CD4-positive, alpha-beta T cell treated with Interferon gamma for 1 hour (primary cell): Measurements from ENCODE around the gene ZFP90.
"Not testable (repeated sequence)": the region's sequence is repeated elsewhere in the genome, so short reads cannot be mapped to it uniquely, and the experiment has no call there.

Experiments used
- DNase-seq: peaks from one replicate; pipeline ENCODE4 v3.0.0-alpha.2; 2020

Gene ZFP90

GRCh38 chr16:68538880-68539701 is at the start of gene ZFP90:
Gene ZFP90, plus strand, starts transcription at chr16:68539291. Its CDS starts 502 bp downstream, at chr16:68539793.
- DNase-seq = peak; percentile 85

- no peak for DNase-seq
These were observed 48.7 kb upstream of the ZFP90 start for GRCh38 chr16:68490358-68490757.

- no peak for DNase-seq
These were observed 48.1 kb upstream of the ZFP90 start for GRCh38 chr16:68490829-68491575.

- no peak for DNase-seq
These were observed 47.5 kb upstream of the ZFP90 start for GRCh38 chr16:68491576-68491950.

- no peak for DNase-seq
These were observed 46.9 kb upstream of the ZFP90 start for GRCh38 chr16:68492151-68492542.

GRCh38 chr16:68492543-68493411 is 46.3 kb upstream of the ZFP90 start:
- no peak for DNase-seq

GRCh38 chr16:68493412-68494070 is 45.5 kb upstream of the ZFP90 start:
- no peak for DNase-seq

GRCh38 chr16:68494261-68494660 is 44.8 kb upstream of the ZFP90 start:
- not testable (repeated sequence) for DNase-seq

GRCh38 chr16:68496689-68497088 is 42.4 kb upstream of the ZFP90 start:
- no peak for DNase-seq

- no peak for DNase-seq
These were observed 40.1 kb upstream of the ZFP90 start for GRCh38 chr16:68499006-68499405.

- DNase-seq = no peak
These were observed 35.8 kb upstream of the ZFP90 start for GRCh38 chr16:68503334-68503733.

GRCh38 chr16:68504066-68504465 is 35.0 kb upstream of the ZFP90 start:
- DNase-seq = no peak

- DNase-seq = no peak
These were observed 32.6 kb upstream of the ZFP90 start for GRCh38 chr16:68506331-68507053.

- DNase-seq = no peak
These were observed 31.1 kb upstream of the ZFP90 start for GRCh38 chr16:68508013-68508412.

- no peak for DNase-seq
These were observed 30.4 kb upstream of the ZFP90 start for GRCh38 chr16:68508641-68509240.

- no peak for DNase-seq
These were observed 29.7 kb upstream of the ZFP90 start for GRCh38 chr16:68509381-68509780.

GRCh38 chr16:68510775-68511174 is 28.3 kb upstream of the ZFP90 start:
- DNase-seq = no peak

GRCh38 chr16:68512183-68512582 is 26.9 kb upstream of the ZFP90 start:
- DNase-seq = no peak

GRCh38 chr16:68512742-68513141 is 26.3 kb upstream of the ZFP90 start:
- no peak for DNase-seq

- DNase-seq = no peak
These were observed 24.6 kb upstream of the ZFP90 start for GRCh38 chr16:68514511-68514910.

- DNase-seq = no peak
These were observed 21.4 kb upstream of the ZFP90 start for GRCh38 chr16:68517606-68518166.
